GM18511 (cell line): Measurements from ENCODE around the gene LTN1.

Source experiments
- ATAC-seq: cut with Tn5 transposase; IDR thresholded peaks from one replicate; pipeline ENCODE4 v1.9.1; 2021; ENCODE audit warnings: mild to moderate bottlenecking, moderate library complexity; ENCODE audit not compliant: unreplicated experiment

The LTN1 gene

DNA sequence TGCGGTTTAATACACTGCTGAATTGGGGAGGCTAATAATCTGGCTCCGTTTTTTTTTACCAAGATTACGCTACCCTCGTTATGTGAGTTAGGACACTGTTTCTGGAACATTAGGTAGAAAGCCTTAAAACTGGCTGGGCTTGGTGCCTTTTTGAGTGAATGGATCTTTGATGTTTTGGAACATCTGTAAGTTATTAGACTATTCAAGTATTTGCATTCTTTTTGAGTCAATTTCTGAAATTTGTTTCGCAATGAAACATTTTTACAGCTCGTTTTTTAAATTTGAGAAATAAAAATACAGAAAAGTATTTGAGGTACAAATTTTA is 106.9 kb downstream of the LTN1 start:
- no peak for ATAC-seq

DNA sequence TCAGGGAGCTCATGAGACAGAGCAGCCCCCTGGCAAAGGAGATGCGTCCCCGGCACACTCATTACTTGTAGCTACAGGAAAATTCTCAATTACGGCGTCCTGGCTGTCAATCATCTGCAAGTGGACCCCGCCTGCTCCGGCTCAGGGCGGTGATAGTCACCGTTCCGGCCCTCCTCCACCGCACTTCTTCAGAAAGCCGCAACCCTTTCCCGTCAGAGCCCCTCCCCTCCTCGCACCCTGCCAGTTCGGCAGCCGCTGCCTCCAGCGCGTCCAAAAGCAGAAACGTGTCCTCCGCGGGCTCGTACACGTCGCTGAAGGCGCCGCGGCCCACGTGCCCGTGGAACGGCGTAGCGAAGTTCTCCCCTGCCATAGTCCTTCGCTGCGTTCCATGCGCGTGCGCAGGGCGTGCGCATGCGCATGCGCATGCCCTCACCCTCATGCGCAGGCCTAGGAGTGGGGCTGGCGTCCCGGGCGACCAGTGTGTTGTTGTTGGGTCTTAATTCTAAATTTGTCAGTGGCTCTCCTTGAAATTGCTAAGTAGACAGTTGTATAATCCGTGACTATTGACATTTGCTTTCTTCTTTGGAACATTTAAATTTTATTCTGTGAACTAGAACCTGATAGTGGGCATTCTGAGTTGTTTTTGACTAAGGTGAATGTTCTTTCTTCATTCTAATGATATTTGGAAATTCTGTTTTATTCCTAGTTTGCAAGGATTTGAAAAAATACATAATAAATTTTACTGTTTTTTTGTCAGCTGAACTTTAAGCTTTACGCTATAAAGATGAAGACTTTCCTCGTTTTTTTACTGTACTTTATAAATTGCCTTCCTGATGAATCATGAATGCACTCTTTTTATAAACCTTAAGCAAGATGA is 107.5 kb downstream of the LTN1 start:
- ATAC-seq, result peak; percentile 96

DNA sequence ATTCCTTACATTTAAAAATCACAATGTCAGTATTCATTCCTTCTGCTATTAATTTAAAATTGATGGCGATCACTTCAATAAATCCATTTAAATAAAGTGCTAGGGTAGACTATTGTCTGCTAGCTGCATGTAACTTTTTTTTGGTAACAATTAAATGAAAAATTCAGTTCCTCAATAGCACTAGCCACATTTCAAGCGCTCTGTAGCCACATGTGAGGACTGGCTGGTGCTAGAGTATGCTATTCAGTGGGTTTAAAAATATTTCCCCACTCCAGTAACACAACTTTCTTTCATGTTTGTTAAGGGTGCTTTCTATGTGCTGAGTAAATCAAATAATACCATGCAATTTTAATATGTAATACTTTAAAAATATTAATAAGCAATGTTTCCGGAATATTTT is 108.2 kb downstream of the LTN1 start:
- peak; percentile 42 for ATAC-seq

DNA sequence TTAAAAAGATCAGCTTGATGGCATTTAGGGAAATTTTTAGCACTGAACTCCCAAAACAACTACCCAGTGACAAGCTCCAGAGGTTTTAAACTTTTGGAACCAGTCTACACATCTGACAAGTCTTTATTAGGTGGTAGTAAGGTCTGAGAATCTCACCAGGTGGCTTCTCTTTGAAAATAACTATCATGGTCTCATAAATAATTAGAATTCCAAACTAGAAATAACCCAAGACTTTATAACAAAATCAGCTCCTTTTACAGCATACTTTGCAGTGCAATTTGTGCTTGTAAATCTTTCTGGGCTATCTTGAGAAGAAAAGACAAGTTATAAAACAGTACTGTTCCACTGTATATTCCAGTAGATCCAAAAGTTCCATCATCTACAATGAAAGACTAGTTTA is 108.7 kb downstream of the LTN1 start:
- ATAC-seq, result no peak

DNA sequence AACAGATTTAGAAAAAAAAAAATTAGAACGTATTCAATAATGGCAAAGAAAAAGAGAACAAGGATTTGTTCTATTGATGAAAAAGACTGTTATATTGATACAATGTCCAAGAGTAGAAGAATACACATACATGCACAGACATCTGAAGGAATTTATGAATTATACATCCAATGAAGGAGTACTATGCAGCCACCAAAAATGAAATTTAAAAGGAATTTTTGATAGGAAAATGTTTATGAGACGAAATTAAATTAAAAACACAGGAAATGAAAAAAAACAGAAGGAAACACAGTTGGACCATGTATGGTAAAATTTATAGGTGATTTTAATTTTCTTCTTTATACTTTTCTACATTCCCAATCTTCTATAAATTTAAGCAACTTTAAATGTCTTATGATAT is 110.3 kb downstream of the LTN1 start:
- no peak for ATAC-seq
